ENCODE measurements around the gene IARS2.
"Not testable (repeated sequence)": the region's sequence is repeated elsewhere in the genome, so short reads cannot be mapped to it uniquely, and the experiment has no call there.

Gene IARS2

GRCh38 chr1:220094016-220094911, at the start of gene IARS2:
IARS2 (plus strand) TSS chr1:220094132; CDS start chr1:220094217, 85 bp downstream.
- DNase-seq (ENCODE audit: low spot score): peak; percentile 79

DNA sequence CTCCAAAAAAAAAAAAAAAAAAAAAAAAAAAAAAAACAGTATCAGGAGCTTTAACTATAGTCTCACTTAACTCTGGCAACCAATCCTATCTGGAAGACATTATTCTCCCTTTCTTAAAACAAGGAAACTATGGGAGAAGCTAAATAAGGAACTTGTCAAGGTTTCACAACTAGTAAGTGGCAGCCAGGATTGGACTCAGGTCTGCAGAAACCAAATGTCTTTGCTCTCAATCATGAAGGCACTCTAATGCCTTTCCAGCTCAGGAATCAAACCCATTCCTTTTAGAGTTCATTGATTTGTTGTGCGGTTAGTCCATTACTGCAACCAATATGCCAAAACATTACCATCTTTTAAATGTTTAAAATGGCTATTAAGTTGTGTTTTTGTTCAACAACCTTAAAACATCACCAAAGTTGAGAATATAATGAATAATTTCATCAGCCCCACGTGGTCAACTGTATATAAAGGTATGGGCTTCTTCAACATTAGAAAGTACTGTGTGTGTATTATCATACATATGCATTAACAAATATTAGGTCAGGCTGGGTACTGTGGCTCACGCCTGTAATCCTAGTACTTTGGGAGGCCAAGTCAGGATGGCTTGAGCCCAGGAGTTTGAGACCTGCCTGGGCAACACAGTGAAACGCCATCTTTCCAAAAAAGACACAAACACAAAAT, 49.1 kb upstream of the IARS2 start:
- peak; percentile 5 for DNase-seq (ENCODE audit: low spot score)

GRCh38 chr1:220045356-220046051, 48.4 kb upstream of the IARS2 start:
- DNase-seq (ENCODE audit: low spot score): peak; percentile 48

- DNase-seq (ENCODE audit: low spot score): peak; percentile 98
Measured at GRCh38 chr1:220046052-220046930, 47.6 kb upstream of the IARS2 start, which contains the start of gene EPRS1. EPRS1 (minus strand) TSS chr1:220046505; CDS start chr1:220046388, 117 bp downstream.

GRCh38 chr1:220056374-220056773, 37.6 kb upstream of the IARS2 start:
- DNase-seq (ENCODE audit: low spot score): no peak

DNA sequence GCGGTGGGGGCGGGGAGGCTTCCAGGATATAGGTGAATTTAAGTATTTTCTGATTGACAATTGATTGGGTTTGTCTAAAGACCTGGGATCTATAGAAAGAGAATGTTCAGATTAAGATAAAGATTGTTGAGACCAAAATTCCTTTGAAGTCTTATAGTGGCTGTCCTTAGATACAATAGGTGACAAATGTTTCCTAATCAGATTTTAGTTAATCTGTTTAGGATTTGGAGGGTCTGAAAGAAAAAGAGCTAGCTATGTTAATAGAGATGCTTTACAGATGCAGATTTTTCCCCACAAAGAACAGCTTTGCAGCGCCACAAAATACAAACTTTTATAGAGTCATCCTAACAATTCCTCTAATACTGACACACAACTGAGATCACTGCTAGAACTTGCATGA, 33.1 kb upstream of the IARS2 start:
- no peak for DNase-seq (ENCODE audit: low spot score)

- DNase-seq (ENCODE audit: low spot score): no peak
Measured at GRCh38 chr1:220062629-220063028, 31.3 kb upstream of the IARS2 start.

DNA sequence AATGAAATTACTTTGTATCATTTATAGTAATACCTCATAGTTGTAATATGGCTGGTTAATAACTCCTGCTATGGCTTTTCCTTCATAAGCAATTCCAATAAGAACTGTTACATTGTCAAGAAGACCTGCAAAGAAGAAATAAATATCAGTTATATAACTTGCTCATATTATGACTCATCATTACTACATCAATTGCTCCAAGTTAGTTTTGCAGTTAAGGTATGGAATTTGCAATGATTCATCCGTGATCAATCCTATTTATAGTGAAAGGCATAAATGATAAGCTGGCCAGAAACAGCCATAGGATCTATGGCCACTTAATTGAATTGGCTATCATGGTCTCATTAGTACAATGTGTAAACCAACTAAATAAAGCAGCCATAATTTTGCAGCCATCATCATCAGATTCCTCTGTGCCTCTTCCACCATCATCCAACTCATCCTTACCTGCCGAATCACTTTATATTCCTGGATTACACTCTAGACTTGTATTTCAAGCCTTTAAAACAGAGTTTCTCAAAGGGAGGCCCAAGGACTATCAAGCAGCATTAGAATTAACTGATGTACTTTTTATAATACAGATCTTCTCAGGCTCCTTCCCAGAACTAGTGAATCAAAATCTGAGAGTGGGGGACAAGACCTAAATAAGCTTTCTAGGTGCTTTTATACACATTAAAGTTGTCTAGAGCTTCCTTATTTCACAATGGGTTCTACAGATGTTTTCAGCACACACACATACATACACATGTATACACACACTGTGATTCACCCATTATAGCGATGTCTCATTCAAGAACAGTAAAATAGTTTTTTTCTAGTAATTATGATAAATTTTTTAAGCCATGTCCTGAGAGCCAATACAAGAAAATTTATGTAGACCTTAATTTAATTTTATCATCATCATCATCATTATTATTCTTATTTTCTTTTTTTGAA, 26.4 kb upstream of the IARS2 start:
- DNase-seq (ENCODE audit: low spot score): no peak

DNA sequence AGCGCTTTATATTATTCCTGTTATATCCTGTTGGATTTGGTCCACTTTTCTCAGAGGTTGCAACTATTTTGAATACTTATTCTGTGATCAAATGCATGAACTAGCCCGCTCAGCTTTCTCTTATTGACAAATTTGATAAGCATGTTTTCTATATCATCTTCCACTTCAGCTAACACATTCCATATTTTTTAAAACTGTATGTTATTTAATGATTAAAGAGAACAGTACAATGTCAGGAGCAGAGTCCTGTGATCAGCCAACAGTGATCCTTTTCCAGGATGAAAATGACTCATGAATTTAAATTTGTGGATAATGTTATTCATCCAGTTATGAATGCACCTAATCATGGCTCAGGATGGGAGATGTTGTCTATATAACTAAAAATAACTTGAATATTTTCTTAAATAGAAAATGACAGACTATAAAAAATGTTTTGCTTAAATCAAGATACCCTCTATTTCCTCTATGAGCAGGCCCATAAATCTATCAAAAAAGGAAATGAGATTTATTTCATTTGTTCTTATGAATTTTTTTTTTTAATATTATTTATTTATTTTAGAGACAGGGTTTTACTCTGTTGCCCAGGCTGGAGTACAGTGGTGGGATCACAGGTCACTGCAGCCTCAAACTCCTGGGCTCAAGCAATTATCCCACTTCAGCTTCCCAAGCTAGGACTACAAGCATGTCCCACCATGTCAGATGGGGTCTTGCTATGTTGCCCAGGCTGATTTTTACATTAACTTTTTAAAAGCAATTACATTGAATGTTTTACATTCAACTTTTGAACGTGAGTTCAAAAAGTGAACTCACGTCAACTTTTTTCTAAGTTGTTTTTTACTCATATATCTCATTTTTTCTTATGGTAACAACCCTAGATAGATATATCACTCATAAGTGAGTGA, 16.8 kb upstream of the IARS2 start:
- no peak for DNase-seq (ENCODE audit: low spot score)

DNA sequence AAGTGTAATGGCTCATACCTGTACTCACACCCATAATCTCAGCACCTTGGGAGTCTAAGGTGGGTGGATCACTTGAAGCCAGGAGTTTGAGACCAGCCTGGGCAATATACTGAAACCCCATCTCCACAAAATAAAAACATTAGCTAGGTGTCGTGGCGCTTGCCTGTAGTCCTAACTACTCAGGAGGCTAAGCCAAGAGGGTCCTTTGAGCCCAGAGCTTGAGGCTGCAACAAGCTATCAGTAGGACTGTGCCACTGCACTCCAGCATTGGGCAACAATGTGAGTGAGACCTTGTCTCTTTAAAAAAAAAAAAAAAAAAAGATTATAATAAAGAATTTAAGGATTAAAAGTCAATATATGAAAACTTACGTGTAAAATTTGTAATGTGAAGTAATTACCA, 16.0 kb upstream of the IARS2 start:
- DNase-seq (ENCODE audit: low spot score): no peak

- DNase-seq (ENCODE audit: low spot score): no peak
Measured at GRCh38 chr1:220084460-220084859, 9.5 kb upstream of the IARS2 start.

GRCh38 chr1:220086261-220086686, 7.7 kb upstream of the IARS2 start:
- not testable (repeated sequence) for DNase-seq (ENCODE audit: low spot score)

DNA sequence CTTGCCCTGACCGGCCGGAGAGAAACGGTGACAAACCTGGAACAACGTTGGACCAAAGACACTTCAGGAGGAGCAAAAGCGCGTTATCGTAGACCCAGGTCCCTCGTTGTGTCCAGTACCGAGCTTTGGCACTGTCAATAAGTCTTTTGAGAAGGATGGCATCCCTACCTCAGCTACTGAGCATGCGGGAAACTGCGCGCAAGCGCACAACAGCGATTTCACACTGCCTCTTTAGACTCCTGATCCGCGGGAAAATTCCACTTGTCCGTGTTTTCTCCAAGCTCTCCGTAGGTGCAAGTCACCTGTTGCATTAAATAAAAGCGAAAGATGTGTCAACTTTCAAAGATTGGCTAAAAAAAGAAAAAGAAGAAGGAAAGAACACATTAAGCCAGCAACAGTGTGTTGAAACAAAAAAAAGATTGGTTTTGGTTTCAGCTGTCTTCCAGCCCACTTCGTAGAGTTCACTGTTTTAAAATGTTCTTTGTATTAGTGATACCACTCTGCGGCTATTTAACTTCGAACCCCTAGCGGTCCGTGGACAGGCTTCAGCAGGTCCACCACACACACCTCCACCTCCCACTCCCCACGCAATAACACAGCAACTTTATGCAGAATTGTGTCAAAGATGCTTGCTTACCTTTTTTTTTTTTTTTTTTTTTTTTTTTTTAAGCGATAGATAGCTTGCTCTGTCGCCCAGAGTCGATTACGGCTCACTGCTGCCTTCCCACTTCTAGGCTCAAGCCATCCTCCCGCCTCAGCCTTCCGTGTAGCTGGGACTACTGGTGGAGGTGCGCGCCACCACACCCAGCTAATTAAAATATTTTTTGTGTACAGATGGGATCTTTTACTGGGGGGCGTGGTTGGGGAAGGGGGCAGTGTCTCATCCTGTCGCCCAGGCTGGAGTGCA, 4.0 kb upstream of the IARS2 start, which contains the start of gene BPNT1:
TSS of gene BPNT1 (minus strand) at position 139 of the 907 bp plus-strand sequence. CDS start 9,942 bp downstream, outside the sequence.
- peak; percentile 95 for DNase-seq (ENCODE audit: low spot score)

DNA sequence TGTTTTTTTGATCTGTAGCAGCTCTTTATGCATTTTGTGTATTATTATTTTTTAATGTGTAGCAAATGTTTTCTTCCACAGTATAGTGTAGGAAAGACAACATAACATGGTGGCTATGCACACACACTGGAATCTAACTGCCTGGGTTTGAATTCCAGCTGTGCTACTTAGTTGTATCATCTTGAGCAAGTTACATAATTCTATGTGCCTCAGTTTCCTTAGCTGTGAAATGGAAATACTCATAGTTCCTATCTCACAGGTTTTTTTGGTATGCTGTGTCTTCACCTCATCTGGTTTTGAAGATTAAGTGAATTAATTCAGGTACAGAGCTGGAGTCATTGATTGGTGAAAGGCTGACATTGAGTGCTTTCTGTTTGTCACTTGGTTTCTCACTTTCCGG, 1.2 kb upstream of the IARS2 start:
- no peak for DNase-seq (ENCODE audit: low spot score)

DNA sequence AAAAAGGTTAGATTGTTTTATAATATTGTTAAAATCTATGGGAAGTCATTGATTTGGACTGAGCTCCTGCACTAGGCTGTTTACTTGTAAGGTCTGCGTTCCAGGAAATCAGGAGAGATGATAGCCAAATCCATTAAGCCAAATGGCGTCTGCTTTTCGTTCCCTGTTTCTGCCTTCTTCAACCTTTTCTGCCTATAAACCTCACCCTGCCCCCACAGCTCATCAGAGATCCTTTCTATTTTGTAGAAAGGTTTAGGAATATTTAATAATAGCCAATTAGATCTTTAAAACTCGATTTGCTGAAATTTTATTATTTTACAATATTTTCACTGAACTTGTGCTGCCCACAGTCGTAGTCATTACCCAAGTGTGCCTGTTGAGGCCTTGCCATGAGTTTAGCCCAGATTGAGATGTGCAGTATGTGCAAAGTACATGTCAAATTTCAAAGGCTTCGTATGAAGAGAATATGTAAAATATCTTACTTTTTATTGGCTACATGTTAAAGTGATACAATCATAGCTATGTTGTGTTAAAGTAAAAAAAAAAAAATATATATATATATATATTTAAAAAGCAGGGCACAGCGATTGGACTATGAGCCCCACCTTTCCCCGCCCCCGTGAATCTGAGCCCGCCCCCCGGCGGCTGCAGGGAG, 444 bp upstream of the IARS2 start:
- no peak for DNase-seq (ENCODE audit: low spot score)

GRCh38 chr1:220099826-220100225, 5.9 kb downstream of the IARS2 start:
- no peak for DNase-seq (ENCODE audit: low spot score)

GRCh38 chr1:220110473-220110872, 16.5 kb downstream of the IARS2 start:
- not testable (repeated sequence) for DNase-seq (ENCODE audit: low spot score)
